Neural crest cell (in vitro differentiated cells): ENCODE results near the gene NHP2. TPM values are rescaled to one million over a fixed set of nuclear protein-coding genes. Genes with fewer than 3 reads are reported as not detected.

Experiments
- DNase-seq: peaks from one replicate; pipeline ENCODE4 v3.0.0; 2021; ENCODE audit warnings: low read depth, mixed read lengths, low spot score
- H3K27ac Mint-ChIP-seq: one replicate; pipeline ENCODE4 v1.8.0; 2021; ENCODE audit warnings: mild to moderate bottlenecking, mixed read lengths; ENCODE audit not compliant: unreplicated experiment
- H3K27me3 Mint-ChIP-seq: 2 replicates; pipeline ENCODE4 v1.8.0; 2021; ENCODE audit warnings: low read depth, mild to moderate bottlenecking, mixed read lengths
- H3K36me3 Mint-ChIP-seq: 2 replicates; pipeline ENCODE4 v1.8.0; 2021; ENCODE audit warnings: low read depth, mild to moderate bottlenecking, mixed read lengths
- H3K4me1 Mint-ChIP-seq: 2 replicates; pipeline ENCODE4 v1.8.0; 2021; ENCODE audit warnings: mixed read lengths
- H3K4me3 Mint-ChIP-seq: one replicate; pipeline ENCODE4 v1.8.0; 2021; ENCODE audit warnings: mild to moderate bottlenecking, mixed read lengths
- H3K9me3 Mint-ChIP-seq: 2 replicates; pipeline ENCODE4 v1.8.0; 2021; ENCODE audit warnings: mixed read lengths
- total RNA-seq: library from RNA; stranded (reverse); gene quantifications from 2 replicates; pipeline ENCODE4 v1.2.1, GENCODE V29; 2021
- TF ChIP-seq, protein P1 (sequence below): fragments of 200-600 bp; sonication (generic); conservative IDR thresholded peaks from 2 replicates; pipeline ENCODE4 v1.5.0; 2021; ENCODE audit warnings: antibody characterized with exemption, mild to moderate bottlenecking

Gene NHP2
- total RNA-seq, 1 donor from 2014 or later, result 169 TPM

DNA sequence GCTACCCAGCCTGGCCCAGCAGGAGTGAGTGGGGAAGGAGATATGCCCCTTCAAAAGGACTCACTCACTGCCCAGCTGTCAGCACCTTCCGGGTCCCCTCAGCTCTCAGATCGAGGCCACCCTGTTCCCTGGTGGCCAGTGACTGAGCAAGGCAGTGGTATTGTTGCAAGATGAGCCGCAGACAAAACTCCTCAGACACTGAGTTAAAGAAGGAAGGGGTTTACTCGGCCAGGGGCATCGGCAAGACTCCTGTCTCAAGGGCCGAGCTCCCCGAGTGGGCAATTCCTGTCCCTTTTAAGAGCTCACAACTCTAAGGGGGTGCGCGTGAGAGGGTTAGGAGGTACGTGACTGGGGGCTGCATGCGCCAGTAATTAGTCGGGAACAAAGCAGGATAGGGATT is 50.1 kb downstream of the NHP2 start:
- H3K4me1 Mint-ChIP-seq, result peaks cover 8% of the 10 kb centered on the region
- peaks cover 5% of the 10 kb centered on the region for H3K27me3 Mint-ChIP-seq
- H3K9me3 Mint-ChIP-seq, result no peaks in the 10 kb centered on the region
- TF ChIP-seq, protein P1, sequence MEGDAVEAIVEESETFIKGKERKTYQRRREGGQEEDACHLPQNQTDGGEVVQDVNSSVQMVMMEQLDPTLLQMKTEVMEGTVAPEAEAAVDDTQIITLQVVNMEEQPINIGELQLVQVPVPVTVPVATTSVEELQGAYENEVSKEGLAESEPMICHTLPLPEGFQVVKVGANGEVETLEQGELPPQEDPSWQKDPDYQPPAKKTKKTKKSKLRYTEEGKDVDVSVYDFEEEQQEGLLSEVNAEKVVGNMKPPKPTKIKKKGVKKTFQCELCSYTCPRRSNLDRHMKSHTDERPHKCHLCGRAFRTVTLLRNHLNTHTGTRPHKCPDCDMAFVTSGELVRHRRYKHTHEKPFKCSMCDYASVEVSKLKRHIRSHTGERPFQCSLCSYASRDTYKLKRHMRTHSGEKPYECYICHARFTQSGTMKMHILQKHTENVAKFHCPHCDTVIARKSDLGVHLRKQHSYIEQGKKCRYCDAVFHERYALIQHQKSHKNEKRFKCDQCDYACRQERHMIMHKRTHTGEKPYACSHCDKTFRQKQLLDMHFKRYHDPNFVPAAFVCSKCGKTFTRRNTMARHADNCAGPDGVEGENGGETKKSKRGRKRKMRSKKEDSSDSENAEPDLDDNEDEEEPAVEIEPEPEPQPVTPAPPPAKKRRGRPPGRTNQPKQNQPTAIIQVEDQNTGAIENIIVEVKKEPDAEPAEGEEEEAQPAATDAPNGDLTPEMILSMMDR, result no peak
- DNase-seq, result no peak
- no peak overlapping the region for H3K27ac Mint-ChIP-seq
- no peaks in the 10 kb centered on the region for H3K36me3 Mint-ChIP-seq
- H3K4me3 Mint-ChIP-seq, result no peak overlapping the region

Other genes starting within 250 kb of the NHP2 start
- not detected in 2 replicates for gene PROP1, start 157.6 kb downstream of the NHP2 start, total RNA-seq
- 1.3 and 1.4 TPM in 2 replicates for gene N4BP3, start 40.4 kb downstream of the NHP2 start, total RNA-seq
- 42.4 and 43.5 TPM in 2 replicates for gene RMND5B, start 22.9 kb downstream of the NHP2 start, total RNA-seq
- not detected in 2 replicates for gene GMCL2, start 33.5 kb upstream of the NHP2 start, total RNA-seq
- gene HNRNPAB, start 50.6 kb upstream of the NHP2 start, total RNA-seq, result 464 and 466 TPM in 2 replicates
- 53.9 and 55.7 TPM in 2 replicates for gene PHYKPL, start 78.9 kb upstream of the NHP2 start, total RNA-seq